CD4-positive, alpha-beta T cell treated with Interleukin-17A for 1 hour (primary cell): ENCODE measurements around the gene RPH3AL.

Experiments
- DNase-seq: peaks from one replicate; pipeline ENCODE4 v3.0.0-alpha.2; 2020

Gene RPH3AL

GRCh38 chr17:353213-353837 is 718 bp upstream of the RPH3AL start:
- no peak for DNase-seq

DNA sequence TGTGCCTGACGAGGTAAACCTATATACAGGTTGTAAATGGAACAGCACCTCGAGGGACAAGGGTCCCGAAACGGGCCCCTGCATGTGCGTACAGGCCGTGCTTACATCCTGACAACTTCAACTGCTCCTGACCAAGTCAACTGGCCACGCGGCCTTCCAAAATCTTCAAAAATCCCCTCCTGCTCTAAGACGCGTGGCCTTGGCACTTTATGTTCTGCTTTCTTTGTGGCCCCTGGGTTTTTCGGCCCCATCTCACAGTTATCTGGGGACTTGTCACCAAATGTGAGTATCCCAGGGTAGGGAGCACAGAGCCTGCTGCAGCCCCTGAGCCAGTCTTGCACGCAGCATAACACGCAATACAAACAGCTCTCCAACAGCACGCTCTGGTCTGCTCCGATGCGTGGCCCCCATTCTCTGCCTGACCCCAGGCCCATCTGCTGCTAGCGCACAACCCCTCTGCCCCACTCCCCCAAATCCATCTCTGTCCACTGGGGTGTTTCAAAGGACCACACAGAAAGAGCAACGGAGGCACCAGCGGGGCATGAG is 659 bp downstream of the RPH3AL start:
- no peak for DNase-seq

DNA sequence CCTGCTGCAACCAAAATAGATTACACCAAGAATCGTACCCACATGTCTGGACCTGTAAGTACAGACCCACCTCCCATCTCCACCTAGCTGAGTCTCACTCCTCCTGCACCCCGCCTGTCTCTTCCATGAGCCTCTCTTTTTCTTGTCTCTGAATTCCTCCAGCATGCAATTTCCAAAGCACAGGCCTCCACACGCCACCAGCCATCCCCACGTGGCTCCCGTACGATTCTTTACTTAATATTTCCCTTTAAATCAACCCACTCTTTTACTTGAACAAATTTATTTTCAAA is 1.2 kb downstream of the RPH3AL start:
- DNase-seq = no peak

DNA sequence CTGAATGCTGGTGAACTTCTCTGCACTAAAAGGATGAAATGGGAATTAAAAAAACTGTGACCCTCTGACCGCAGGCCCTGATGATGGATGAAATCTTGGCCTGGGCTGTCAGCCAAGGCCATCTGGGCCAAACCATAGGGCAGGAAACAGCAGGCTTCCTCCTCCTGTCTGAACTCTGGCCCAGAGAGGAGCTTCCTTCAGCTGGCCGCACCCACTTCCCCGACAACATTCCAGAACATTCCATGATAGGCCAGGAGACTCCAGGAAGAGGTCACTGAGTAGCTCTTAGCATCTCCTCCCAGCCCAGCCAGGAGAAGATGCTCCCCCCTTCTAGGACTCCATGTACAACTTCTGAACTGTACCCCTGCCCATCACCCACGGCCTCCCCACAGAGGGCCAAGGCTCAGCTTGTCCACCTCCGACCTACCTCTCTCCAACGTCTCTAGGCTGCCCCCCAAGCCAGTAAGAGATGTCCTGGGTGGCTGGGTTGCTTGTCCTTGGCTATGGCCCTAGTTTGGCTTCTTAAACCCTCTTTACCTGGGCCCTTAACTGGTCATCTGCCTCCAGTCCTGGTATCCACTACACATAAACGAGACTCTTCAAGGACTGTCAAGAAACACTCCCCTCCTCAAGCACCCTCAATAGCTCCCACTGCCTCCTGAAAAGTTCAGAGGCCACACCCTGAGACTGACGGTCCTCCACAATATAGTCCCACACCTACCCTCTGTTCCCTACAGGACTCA is 1.7 kb downstream of the RPH3AL start:
- no peak for DNase-seq

DNA sequence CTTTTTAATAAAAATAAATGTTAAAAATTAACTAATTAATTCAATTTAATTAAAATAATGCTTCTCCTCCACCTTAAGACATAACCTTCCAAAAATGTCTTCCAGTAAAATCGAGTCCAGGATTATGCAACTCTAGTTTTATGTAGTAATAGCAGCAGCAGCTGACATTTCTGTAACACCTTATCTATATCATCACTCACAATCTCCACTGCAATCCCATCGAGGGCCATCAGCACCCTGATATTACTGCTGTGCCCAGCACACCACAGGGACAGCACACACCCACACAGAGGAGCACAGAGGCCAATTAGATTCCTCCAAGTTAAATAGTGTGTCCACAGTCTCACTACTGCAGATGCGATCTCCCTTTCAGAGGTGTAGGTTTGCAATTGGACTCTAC is 2.9 kb downstream of the RPH3AL start:
- no peak for DNase-seq

GRCh38 chr17:348692-349425 is 3.7 kb downstream of the RPH3AL start:
- DNase-seq = no peak

DNA sequence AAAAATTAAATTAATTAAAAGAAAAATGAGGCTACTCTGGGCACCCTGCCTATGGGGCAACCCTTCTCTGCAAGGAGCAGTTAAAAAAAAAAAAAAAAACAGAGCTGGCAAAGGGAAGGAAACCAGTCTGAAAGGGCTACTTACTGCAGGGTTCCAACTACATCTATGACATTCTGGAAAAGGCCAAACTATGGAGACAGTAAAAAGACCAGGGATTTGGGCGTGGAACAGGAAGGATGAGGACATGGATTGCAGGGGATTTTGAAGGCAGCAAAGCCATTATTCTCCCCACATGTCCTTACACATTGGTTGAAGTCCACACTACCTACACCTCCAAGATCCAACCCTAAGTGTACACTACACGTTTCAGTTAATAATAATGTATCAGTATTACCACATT is 4.6 kb downstream of the RPH3AL start:
- no peak for DNase-seq

DNA sequence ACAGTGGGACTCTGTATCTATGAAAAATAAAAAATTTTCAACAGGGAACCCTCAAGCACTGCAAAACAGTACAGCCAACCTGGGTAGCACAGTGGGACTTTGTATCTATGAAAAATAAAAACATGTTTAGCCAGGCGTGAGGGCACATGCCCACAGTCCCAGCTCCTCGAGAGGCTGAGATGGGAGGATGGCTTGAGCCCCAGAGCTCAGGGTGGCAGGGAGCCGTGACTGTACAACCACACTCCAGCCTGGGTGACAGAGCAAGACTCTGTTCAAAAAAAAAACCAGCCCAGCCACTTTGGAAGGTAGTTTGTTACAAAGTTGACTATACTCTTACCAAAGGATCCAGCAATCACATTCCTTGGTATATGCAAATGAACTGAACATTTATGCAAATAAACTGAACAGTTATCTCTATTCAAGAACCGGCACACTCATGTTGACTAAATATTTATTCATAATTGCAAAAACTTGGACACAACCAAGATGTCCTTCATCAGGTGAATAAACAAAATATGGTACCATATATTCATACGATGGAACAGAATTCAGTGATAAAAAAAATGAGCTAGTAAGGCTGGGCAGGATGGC is 5.2 kb downstream of the RPH3AL start:
- no peak for DNase-seq

DNA sequence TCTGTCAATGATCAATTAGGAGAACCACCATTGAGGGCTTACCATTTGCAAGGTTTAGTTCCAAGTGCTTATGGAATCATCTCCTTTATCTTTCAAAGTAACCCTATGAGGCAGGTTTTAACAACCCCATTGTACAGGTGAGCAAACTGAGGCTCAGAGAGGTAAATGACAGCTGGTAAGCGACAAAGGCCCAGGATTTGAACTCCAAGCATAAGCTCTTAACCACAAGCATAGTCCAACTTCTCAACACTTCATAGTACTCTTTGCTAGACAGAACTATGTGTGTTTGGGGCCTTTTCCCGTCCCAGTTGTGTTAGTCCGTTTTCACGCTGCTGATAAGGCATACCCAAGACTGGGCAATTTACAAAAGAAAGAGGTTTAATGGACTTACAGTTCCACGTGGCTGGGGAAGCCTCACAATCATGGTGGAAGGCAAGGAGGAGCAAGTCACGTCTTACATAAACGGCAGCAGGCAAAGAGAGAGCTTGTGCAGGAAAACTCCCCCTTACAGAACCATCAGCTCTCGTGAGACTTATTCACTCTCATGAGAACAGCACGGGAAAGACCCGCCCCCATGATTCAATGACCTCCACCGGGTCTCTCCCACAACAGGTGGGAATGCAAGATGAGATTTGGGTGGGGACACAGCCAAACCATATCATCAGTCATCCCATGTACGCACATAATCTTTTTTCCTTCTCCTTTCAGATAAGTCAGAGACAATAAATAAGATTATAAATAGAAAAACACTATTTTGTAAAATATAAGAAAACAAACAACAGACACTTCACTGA is 6.4 kb downstream of the RPH3AL start:
- no peak for DNase-seq

GRCh38 chr17:345261-345660 is 7.3 kb downstream of the RPH3AL start:
- DNase-seq = no peak

- DNase-seq = no peak
Measured at GRCh38 chr17:343875-344752, 8.5 kb downstream of the RPH3AL start.

- no peak for DNase-seq
Measured at GRCh38 chr17:343211-343610, 9.4 kb downstream of the RPH3AL start.

DNA sequence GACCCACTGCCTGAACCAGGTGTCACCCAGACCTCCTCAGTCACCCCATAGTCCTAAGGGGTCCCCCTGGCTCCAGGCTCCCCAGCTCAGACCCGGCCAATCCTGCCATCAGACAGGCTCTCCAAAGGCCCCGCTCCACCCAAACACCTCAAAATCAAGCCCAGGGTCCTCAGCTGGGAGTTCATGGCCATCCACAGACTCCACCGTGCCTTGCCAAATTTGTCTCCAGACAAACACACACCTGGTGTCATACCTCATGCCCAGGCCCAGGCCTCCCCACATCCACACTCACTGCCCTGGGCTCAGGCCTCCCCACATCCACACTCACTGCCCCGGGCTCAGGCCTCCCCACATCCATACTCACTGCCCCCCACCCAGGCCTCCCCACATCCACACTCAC is 12.5 kb downstream of the RPH3AL start:
- no peak for DNase-seq

DNA sequence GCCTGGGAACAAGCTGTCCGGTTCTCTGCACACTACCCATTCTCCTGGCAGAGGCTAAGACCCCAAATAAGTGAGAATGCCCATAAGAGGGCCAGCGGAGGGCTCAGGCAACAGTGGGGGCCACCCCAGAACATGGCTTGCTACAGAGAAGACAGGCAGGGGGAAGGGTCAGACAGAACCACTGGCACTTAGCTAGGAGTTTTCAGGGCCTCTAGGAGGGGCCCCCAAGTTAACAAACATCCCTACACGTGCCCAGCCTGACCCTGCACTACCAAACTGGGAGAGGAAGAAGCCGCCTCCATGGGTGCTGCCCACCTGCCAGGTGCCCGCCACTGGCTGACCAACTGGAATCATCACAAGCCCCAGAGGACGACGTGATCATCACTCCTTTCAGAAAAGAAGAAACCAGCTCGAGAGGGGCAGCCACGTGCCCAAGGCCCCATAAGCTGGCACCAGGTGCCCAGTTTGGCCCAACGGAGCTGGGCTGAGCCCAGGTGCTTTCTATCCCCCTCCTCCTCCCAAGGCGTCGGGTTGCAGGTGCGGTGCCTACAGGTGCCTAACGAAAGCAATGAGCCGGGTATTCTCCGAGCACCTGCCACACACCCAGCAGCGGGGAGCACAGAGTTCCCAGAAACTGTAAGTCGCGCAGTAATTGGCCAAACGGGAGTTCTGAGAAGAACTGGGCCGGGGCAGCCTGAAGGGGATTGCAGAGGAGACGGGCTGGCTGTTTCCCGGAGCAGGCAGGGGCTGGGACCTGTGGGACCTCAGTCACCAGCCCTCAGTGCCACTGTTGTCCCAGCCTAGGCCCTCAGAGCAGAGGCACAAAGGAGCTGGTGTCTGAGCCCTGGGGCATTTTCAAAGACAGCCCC is 13.2 kb downstream of the RPH3AL start:
- no peak for DNase-seq

- DNase-seq = no peak
Measured at GRCh38 chr17:338442-339192, 14.0 kb downstream of the RPH3AL start.

- DNase-seq = no peak
Measured at GRCh38 chr17:337866-338265, 14.7 kb downstream of the RPH3AL start.

- no peak for DNase-seq
Measured at GRCh38 chr17:337453-337852, 15.2 kb downstream of the RPH3AL start.

DNA sequence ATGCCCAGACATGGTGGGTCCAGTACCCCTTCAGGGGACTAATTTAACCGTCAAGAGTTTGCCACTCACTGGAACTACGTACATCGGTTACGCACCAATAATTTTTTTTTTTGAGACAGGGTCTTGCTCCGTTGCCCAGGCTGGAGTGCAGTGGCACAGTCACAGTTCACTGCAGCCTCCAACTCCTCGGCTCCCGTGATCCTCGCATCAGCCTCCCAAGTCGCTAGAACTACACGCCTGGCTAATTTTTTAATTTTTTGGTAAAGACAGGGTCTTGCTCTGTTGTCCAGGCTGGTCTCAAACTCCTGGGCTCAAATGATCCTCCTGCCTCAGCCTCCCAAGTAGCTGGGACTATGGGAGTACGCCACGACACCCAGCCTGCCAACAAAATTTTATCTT is 15.6 kb downstream of the RPH3AL start:
- no peak for DNase-seq

DNA sequence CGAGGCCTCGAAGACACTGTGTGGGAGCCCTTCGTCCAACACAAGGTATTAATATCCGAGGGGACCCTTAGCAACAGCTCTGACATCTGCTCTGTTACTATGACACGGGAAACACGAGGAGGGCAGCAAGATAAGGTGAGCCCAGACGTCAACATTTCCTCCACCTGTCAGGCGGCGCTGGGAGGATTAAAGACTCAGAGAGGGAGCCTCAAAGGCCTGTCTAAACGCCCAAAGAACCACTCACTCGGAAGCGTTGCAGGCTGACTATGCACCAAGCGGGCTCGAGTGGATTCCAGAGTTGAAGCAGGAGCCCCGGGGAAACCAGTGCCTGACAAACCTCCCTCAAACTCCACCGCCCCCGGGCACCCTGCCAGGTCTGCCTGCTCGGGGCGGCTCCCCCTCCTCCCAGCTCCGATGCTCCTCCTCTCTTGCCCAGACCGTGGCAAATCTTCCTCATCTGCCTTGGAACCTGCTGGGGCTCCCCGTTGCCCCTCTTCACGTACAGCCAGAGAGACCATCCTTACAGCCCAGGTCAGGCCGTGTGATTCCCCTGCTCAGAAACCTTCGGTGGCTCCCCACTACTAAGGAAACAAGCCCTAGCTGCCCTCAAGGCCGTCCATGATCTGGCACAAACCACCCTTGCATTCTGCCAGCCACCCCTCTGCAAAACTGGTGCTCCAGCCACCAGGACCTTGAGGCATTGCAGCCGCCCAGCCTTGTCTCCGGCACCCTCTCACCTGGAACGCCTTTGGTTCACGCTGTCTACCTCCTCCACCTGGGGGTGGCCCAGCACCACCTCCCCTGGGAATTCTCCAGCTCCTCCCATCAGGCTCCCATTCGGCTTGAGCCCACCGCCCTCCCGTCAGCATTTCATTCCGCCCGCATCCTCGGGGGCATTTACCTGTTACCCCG is 16.2 kb downstream of the RPH3AL start:
- peak; percentile 36 for DNase-seq
